ENCODE data around the gene C9orf50. TPM values are rescaled to one million over a fixed set of nuclear protein-coding genes. Genes with fewer than 3 reads are reported as not detected.

The C9orf50 gene
- total and polyA plus RNA-seq, 5 donors from 2014 or later, result not detected

DNA sequence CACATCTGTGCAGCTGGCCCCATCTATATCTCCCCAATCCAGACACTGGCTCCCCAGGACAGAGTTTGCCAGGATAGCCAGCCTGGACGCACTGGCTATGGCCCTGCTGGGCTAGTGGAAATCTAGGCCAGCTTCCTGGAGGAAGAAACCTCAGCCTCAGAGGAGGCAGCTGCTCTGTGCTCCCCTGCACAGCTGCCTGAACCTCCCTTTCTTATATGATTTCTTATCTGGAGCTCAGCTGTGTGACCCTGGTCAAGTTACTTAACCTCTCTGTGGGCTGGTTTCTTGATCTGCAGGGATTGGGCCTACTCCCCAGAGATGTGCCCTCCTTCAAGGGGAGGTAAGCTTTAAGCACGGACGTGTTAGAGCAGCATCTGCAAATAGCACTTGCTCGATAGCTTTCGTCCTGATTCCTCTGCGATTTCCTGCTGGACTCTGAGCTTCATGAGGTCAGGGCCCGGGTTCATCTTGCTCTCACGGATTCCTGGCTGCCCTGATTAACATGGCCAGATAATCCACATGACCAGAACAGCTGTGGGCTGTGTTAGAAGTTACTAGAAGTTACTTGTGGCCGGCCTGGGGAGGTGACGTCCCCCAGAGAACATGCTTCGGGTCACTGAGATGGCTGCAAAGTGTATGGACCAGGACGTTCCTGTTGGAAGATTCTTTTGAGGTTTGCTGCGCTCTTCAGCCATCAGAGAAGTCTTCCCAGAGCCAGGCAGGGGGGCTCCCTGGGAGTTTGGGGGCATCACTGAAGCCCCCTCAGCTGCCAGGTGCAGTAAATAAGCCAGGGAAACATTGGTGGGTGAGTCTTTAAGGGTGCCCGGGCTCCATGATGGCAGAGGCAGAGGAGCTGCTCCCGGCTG lies 14.5 kb downstream of the C9orf50 start:
- Histone ChIP-seq H3K9me3 (ENCODE audit: control insufficient read depth in 2 of 2, low read length in 2 of 2) (no peaks in the 10 kb centered on the region), H3K4me1 (ENCODE audit: control insufficient read depth, insufficient read depth, low read length, poor library complexity, severe bottlenecking) (peaks cover 22% of the 10 kb centered on the region), H3K27ac (ENCODE audit: insufficient read depth, low read length, poor library complexity, severe bottlenecking) (no peak overlapping the region), H3K4me3 (ENCODE audit: low read depth, low read length) (no peak overlapping the region), H3K36me3 (ENCODE audit: control insufficient read depth, insufficient read depth, low read length) (no peaks in the 10 kb centered on the region), H3K27me3 (ENCODE audit: control insufficient read depth, insufficient read depth, low read length) (no peaks in the 10 kb centered on the region)
- Mint-ChIP-seq H3K4me3 (peak overlapping the region in 2 of 4 donors; percentile 19 to 31), H3K27me3 (peaks cover 6% of the 10 kb centered on the region), H3K36me3 (no peaks in the 10 kb centered on the region), H3K27ac (peak overlapping the region in 1 of 3 donors; percentile 78), H3K4me1 (peaks cover 0 to 43% (median 18%) of the 10 kb centered on the region in 4 donors), H3K9me3 (no peaks in the 10 kb centered on the region)
- ATAC-seq (ENCODE audit: low read depth in 2 of 2), result no peak
- DNase-seq, result no peak

DNA sequence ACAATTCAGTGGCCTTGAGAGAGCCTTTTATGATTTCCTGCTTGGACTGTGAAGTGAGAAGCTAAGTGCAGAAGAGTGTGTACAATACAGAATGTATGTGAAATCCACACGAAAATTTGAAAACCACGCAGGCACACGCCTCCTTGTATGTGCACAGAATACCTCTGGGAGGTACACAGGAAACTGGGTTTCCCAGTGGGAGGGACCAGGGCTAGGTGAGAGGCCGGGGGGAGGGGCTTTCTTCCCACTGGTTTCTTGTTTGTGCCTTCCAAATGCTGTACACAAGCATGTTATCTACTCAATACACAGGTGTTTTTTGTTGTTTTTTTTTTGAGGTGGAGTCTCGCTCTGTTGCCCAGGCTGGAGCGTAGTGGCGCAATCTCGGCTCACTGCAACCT lies 16.1 kb downstream of the C9orf50 start:
- Mint-ChIP-seq H3K27ac (peak overlapping the region in 1 of 3 donors; percentile 50), H3K4me3 (peak overlapping the region in 1 of 4 donors; percentile 47), H3K27me3 (peaks cover 6% of the 10 kb centered on the region), H3K4me1 (peaks cover 0 to 35% (median 15%) of the 10 kb centered on the region in 4 donors), H3K9me3 (no peaks in the 10 kb centered on the region), H3K36me3 (no peaks in the 10 kb centered on the region)
- Histone ChIP-seq H3K27me3 (ENCODE audit: control insufficient read depth, insufficient read depth, low read length) (no peaks in the 10 kb centered on the region), H3K36me3 (ENCODE audit: control insufficient read depth, insufficient read depth, low read length) (no peaks in the 10 kb centered on the region), H3K4me3 (ENCODE audit: low read depth, low read length) (no peak overlapping the region), H3K4me1 (ENCODE audit: control insufficient read depth, insufficient read depth, low read length, poor library complexity, severe bottlenecking) (peaks cover 11% of the 10 kb centered on the region), H3K27ac (ENCODE audit: insufficient read depth, low read length, poor library complexity, severe bottlenecking) (no peak overlapping the region), H3K9me3 (ENCODE audit: control insufficient read depth in 2 of 2, low read length in 2 of 2) (no peaks in the 10 kb centered on the region)
- no peak for DNase-seq
- no peak for ATAC-seq (ENCODE audit: low read depth in 2 of 2)

DNA sequence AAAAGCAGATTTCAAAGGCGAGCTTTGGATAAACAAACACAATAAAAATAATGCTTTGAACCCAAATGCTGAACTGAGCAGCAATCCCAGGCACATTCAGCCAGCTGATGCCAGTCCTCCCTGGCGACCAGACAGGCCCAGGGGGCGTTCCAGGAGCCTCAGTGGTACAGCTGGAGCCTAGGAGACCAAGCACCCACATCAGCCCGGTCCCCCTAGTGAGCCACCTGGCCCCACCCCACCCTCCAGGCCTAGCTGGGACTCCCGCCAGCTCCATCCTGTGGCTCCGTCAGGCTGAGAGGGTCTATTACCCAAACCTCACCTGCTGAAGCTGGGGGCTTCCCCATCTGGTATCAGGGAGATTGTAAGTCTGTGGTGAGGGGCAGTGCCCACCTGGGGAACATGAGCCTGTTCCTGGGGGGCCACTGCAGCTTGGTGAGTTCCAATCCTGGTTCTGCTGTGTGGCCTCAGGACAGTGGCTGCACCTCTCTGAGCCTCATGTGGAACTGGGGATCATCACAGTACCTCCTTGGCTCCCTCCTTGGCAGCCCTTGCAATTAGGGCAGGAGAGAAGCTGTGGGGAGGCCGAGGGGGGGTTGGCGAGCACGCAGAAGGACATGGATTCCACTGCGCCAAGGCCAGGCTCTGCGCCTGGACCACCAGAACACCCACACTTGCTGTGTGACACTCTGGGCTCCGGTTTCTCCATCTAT lies 16.7 kb downstream of the C9orf50 start:
- peaks cover 0 to 32% (median 13%) of the 10 kb centered on the region in 4 donors for H3K4me1 Mint-ChIP-seq

DNA sequence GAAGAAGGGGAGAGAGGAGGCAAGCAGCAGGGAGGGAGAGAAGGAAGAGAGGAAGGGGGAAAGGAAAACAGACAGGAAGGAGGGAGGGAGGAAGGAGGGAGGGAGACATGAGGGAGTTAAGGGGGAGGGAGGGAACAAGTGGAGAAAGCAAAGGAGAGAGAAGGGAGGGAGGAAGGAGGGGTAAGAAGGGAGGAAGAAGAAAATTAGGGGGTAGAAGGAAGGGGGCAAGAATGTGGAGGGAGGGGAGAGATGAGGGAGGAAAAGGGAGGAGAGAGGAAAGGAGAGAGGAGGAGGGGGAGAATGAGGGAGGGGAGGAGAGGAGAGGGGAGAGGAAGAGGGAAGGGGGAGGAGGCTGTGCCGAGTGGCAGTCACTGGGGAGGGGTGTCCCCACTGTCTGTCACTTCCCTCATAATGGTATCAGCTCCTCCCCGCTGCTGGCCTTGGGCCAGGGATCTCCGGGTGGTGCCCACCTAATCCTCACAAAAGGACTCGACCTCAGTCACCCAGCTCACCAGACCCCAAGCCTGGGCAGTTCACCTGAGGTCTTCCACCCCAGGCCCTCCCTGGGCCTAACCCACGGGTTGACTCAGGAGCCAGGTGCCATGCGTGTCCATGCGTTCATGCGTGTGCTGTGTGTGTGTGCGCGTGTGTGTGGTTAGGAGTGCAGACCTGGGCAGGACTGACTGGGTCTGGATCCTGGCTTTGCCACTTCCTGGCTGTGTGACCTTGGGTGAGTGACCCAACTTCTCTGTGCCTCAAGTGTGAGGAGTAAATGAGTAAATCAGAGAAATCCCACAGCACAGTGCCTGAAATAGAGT lies 18.1 kb downstream of the C9orf50 start:
- H3K4me1 ChIP-seq (ENCODE audit: control insufficient read depth, insufficient read depth, low read length, poor library complexity, severe bottlenecking), result peaks cover 13% of the 10 kb centered on the region
- ATAC-seq (ENCODE audit: low read depth in 2 of 2), result no peak

More for the DNA sequence above, 16.7 kb downstream of the C9orf50 start:
- H3K36me3 ChIP-seq (ENCODE audit: control insufficient read depth, insufficient read depth, low read length), result no peaks in the 10 kb centered on the region
- peak overlapping the region in 1 of 3 donors; percentile 50 for H3K27ac Mint-ChIP-seq
- peaks cover 4% of the 10 kb centered on the region for H3K27me3 Mint-ChIP-seq
- peaks cover 7% of the 10 kb centered on the region for H3K4me1 ChIP-seq (ENCODE audit: control insufficient read depth, insufficient read depth, low read length, poor library complexity, severe bottlenecking)
- ATAC-seq (ENCODE audit: low read depth in 2 of 2) (no peak), DNase-seq (no peak)
- H3K27me3 ChIP-seq (ENCODE audit: control insufficient read depth, insufficient read depth, low read length), result no peaks in the 10 kb centered on the region
- no peak overlapping the region for H3K4me3 ChIP-seq (ENCODE audit: low read depth, low read length)
- no peak overlapping the region for H3K4me3 Mint-ChIP-seq
- H3K27ac ChIP-seq (ENCODE audit: insufficient read depth, low read length, poor library complexity, severe bottlenecking), result no peak overlapping the region
- no peaks in the 10 kb centered on the region for H3K9me3 Mint-ChIP-seq
- H3K36me3 Mint-ChIP-seq, result no peaks in the 10 kb centered on the region
- H3K9me3 ChIP-seq (ENCODE audit: control insufficient read depth in 2 of 2, low read length in 2 of 2), result no peaks in the 10 kb centered on the region

DNA sequence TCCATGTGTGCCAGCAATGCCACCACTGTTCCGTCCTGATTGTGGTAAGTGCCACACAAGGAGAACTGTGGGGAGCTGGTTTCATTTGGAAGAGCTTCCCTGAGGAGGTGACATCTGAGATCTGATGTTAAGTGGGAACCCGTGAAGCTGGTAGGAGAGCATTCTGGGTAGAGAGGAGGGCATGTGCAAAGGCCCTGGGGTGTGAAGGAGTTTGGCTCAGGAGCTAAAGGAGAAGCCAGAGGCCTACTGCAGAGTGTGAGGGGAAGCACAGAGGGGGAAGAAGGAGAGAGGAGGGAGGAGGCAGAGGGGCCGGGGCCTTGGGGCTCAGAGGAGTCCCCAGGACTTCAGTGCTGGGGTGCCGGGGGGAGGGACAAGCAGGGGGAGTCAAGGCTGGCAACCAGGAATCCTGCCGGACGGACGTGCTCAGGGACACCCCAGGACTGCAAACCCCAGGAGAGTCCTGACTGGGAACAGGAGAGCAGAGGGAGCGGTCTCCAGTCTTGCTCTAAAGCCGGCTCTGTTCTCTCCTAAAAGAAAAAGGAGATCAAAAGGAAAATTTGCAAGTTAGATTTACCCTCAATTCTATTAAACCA lies 19.7 kb downstream of the C9orf50 start:
- H3K9me3 Mint-ChIP-seq, result no peaks in the 10 kb centered on the region
- Histone ChIP-seq H3K4me3 (ENCODE audit: low read depth, low read length) (no peak overlapping the region), H3K36me3 (ENCODE audit: control insufficient read depth, insufficient read depth, low read length) (no peaks in the 10 kb centered on the region), H3K9me3 (ENCODE audit: control insufficient read depth in 2 of 2, low read length in 2 of 2) (no peaks in the 10 kb centered on the region), H3K4me1 (ENCODE audit: control insufficient read depth, insufficient read depth, low read length, poor library complexity, severe bottlenecking) (peaks cover 16% of the 10 kb centered on the region), H3K27me3 (ENCODE audit: control insufficient read depth, insufficient read depth, low read length) (no peaks in the 10 kb centered on the region), H3K27ac (ENCODE audit: insufficient read depth, low read length, poor library complexity, severe bottlenecking) (no peak overlapping the region)
- no peak overlapping the region for H3K27ac Mint-ChIP-seq
- DNase-seq (no peak), ATAC-seq (ENCODE audit: low read depth in 2 of 2) (no peak)
- peaks cover 24% of the 10 kb centered on the region for H3K27me3 Mint-ChIP-seq
- H3K4me1 Mint-ChIP-seq, result peaks cover 0 to 28% (median 11%) of the 10 kb centered on the region in 4 donors
- H3K36me3 Mint-ChIP-seq, result no peaks in the 10 kb centered on the region
- H3K4me3 Mint-ChIP-seq, result peak overlapping the region in 1 of 4 donors; percentile 52

More for the DNA sequence above, 18.1 kb downstream of the C9orf50 start:
- H3K4me1 Mint-ChIP-seq, result peaks cover 0 to 28% (median 19%) of the 10 kb centered on the region in 4 donors
- H3K36me3 Mint-ChIP-seq, result no peaks in the 10 kb centered on the region
- H3K9me3 Mint-ChIP-seq, result no peaks in the 10 kb centered on the region
- no peak overlapping the region for H3K27ac Mint-ChIP-seq
- Histone ChIP-seq H3K27me3 (ENCODE audit: control insufficient read depth, insufficient read depth, low read length) (no peaks in the 10 kb centered on the region), H3K9me3 (ENCODE audit: control insufficient read depth in 2 of 2, low read length in 2 of 2) (no peaks in the 10 kb centered on the region), H3K36me3 (ENCODE audit: control insufficient read depth, insufficient read depth, low read length) (no peaks in the 10 kb centered on the region), H3K27ac (ENCODE audit: insufficient read depth, low read length, poor library complexity, severe bottlenecking) (no peak overlapping the region), H3K4me3 (ENCODE audit: low read depth, low read length) (no peak overlapping the region)
- H3K27me3 Mint-ChIP-seq, result peaks cover 15% of the 10 kb centered on the region
- peak overlapping the region in 1 of 4 donors; percentile 54 for H3K4me3 Mint-ChIP-seq
- DNase-seq, result no peak

DNA sequence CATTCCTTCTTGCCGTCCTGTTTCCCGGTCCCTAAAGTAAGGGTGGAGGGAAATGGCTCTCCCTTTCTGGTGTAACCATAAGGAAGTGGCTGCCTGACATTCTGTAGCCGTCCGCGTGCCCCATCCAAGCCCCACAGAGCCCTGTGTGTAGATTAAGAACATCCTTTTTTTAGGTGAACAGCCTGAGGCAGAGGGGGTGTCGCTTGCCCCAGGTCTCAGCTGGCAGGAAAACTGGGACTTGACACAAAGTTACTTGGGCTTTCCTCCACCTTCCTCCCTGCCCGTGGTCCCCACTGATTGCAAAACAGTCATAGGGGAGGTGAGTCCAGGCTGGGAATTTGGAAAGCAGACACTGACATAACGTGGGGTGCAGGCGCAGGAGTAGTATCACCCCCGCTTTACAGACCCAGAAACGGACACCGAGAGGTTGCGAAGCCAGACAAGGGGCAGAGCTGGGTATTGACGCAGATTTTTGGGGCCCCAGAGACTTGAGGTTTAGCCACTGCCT lies 22.8 kb downstream of the C9orf50 start:
- H3K27ac Mint-ChIP-seq, result peak overlapping the region in 2 of 3 donors; percentile 54 to 55

More for the DNA sequence above, 22.8 kb downstream of the C9orf50 start:
- DNase-seq, result no peak
- peak overlapping the region; percentile 38 to 82 (median 70) for H3K4me3 Mint-ChIP-seq
- no peaks in the 10 kb centered on the region for H3K9me3 ChIP-seq (ENCODE audit: control insufficient read depth in 2 of 2, low read length in 2 of 2)
- H3K4me1 ChIP-seq (ENCODE audit: control insufficient read depth, insufficient read depth, low read length, poor library complexity, severe bottlenecking), result peaks cover 16% of the 10 kb centered on the region
- no peaks in the 10 kb centered on the region for H3K27me3 ChIP-seq (ENCODE audit: control insufficient read depth, insufficient read depth, low read length)
- H3K27me3 Mint-ChIP-seq, result peaks cover 50% of the 10 kb centered on the region
- no peaks in the 10 kb centered on the region for H3K36me3 ChIP-seq (ENCODE audit: control insufficient read depth, insufficient read depth, low read length)
- H3K36me3 Mint-ChIP-seq, result no peaks in the 10 kb centered on the region
- peak in 1 of 2 donors; percentile 6 for ATAC-seq (ENCODE audit: low read depth in 2 of 2)
- H3K4me1 Mint-ChIP-seq, result peaks cover 0 to 28% (median 8%) of the 10 kb centered on the region in 4 donors
- H3K9me3 Mint-ChIP-seq, result no peaks in the 10 kb centered on the region
- no peak overlapping the region for H3K27ac ChIP-seq (ENCODE audit: insufficient read depth, low read length, poor library complexity, severe bottlenecking)
- peak overlapping the region; percentile 26 for H3K4me3 ChIP-seq (ENCODE audit: low read depth, low read length)
